Measurements from ENCODE around the gene AMY1A.
"Not testable (repeated sequence)": the region's sequence is repeated elsewhere in the genome, so short reads cannot be mapped to it uniquely, and the experiment has no call there.

Gene AMY1A

DNA sequence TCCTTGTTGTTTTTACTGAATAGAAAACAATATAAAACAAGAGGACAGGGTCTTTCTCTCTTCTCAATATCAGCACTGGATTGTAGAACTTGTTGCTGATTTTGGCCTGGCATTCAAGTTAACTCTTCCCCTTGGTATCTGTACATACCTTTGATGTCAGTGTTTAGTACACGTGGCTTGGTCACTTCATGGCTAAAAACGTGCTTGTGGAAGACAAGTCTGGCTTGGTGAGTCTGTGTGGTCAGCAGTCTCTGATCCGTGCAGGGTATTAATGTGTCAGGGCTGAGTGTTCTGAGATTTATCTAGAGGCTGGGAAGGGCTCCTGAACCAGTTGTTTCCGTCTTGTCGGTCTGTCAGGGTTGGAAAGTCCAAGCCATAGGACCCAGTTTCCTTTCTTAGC, at the start of gene AMY1A:
Gene AMY1A, plus strand, starts transcription at position 301 of the 400 bp plus-strand sequence. CDS start 571 bp downstream, outside the sequence.
- not testable (repeated sequence) for H3K9me3 ChIP-seq (ENCODE audit: control insufficient read depth in 1 of 2, low read length in 2 of 2); H3K27ac ChIP-seq (ENCODE audit: low read depth, low read length); H3K36me3 ChIP-seq (ENCODE audit: control insufficient read depth in 1 of 2, insufficient read depth in 2 of 2, low read length in 2 of 2); H3K4me1 ChIP-seq (ENCODE audit: control insufficient read depth in 1 of 2, insufficient read depth in 2 of 2, low read length in 2 of 2); H3K9ac ChIP-seq (ENCODE audit: low read depth in 1 of 2, low read length in 2 of 2); H3K27me3 ChIP-seq (ENCODE audit: control insufficient read depth in 1 of 2, insufficient read depth in 2 of 2, low read length in 2 of 2); H3K4me3 ChIP-seq (ENCODE audit: low read depth in 1 of 2, low read length in 2 of 2)

DNA sequence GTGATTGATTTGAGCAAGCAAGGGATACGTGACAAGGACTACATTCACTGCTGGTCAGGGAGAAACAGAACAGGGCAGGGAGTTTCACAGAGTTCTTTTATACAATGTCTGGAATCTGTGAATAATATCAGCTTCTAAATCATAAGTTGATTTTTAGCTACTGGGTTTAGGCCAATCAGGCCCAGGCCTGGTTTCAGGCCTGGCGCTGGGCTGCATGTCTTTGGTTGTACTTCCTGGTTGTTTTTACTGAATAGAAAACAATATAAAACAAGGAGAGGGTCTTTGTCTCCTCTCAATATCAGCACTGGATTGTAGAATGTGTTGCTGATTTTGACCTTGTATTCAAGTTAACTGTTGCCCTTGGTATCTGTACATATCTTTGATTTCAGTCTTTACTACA, 39.2 kb upstream of the AMY1A start:
- Histone ChIP-seq H3K4me3 (ENCODE audit: low read depth in 1 of 2, low read length in 2 of 2) (no peak overlapping the region), H3K36me3 (ENCODE audit: control insufficient read depth in 1 of 2, insufficient read depth in 2 of 2, low read length in 2 of 2) (no peaks in the 10 kb centered on the region), H3K27me3 (ENCODE audit: control insufficient read depth in 1 of 2, insufficient read depth in 2 of 2, low read length in 2 of 2) (no peaks in the 10 kb centered on the region), H3K27ac (ENCODE audit: low read depth, low read length) (no peak overlapping the region), H3K4me1 (ENCODE audit: control insufficient read depth in 1 of 2, insufficient read depth in 2 of 2, low read length in 2 of 2) (no peaks in the 10 kb centered on the region), H3K9ac (ENCODE audit: low read depth in 1 of 2, low read length in 2 of 2) (no peak overlapping the region), H3K9me3 (ENCODE audit: control insufficient read depth in 1 of 2, low read length in 2 of 2) (no peaks in the 10 kb centered on the region)

DNA sequence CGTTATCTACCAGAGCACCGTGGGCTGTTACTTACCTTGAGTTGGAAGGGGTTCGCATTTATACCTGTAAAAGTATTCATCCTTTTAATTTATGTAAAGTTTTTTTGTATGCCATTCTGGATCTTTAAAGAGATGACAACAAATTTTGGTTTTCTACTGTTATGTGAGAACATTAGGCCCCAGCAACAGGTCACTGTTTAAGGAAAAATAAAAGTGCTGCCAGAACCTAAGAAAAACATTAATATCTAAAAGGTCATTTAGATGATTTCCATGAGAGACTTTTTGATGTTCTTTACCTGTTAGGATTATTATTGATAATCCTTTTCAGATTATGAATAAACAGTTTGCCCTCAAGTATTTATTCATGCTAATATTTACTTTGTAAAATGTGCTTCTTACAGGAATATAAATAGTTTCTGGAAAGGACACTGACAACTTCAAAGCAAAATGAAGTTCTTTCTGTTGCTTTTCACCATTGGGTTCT, 38.5 kb upstream of the AMY1A start, which contains the start of gene AMY2A:
Gene AMY2A, plus strand, starts transcription at position 434 of the 484 bp plus-strand sequence. Its CDS starts 14 bp downstream, at position 448.
- not testable (repeated sequence) for H3K36me3 ChIP-seq (ENCODE audit: control insufficient read depth in 1 of 2, insufficient read depth in 2 of 2, low read length in 2 of 2); H3K9ac ChIP-seq (ENCODE audit: low read depth in 1 of 2, low read length in 2 of 2); H3K4me1 ChIP-seq (ENCODE audit: control insufficient read depth in 1 of 2, insufficient read depth in 2 of 2, low read length in 2 of 2); H3K9me3 ChIP-seq (ENCODE audit: control insufficient read depth in 1 of 2, low read length in 2 of 2); H3K27ac ChIP-seq (ENCODE audit: low read depth, low read length); H3K27me3 ChIP-seq (ENCODE audit: control insufficient read depth in 1 of 2, insufficient read depth in 2 of 2, low read length in 2 of 2); H3K4me3 ChIP-seq (ENCODE audit: low read depth in 1 of 2, low read length in 2 of 2)

DNA sequence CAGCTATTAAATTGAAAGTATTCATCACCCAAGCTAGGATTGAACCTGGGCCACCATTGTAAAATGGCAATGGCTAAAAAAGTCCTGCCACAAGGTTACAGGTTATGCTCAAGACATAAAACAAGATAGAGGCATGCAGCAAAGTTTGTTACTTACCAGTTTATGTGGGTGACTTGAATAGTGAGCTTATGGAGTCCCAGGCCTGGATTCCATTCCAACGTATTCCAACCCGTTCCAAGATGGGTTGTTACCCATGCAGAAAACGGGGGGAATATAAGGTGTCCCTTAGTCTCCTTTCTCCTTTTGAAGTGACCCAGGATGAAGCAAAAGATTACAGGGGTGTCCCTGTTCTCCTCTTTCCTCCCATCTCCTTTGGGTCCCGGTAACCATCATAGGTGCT, 28.1 kb upstream of the AMY1A start:
- H3K27me3 ChIP-seq (ENCODE audit: control insufficient read depth in 1 of 2, insufficient read depth in 2 of 2, low read length in 2 of 2); H3K4me3 ChIP-seq (ENCODE audit: low read depth in 1 of 2, low read length in 2 of 2); H3K27ac ChIP-seq (ENCODE audit: low read depth, low read length); H3K36me3 ChIP-seq (ENCODE audit: control insufficient read depth in 1 of 2, insufficient read depth in 2 of 2, low read length in 2 of 2); H3K9me3 ChIP-seq (ENCODE audit: control insufficient read depth in 1 of 2, low read length in 2 of 2); H3K9ac ChIP-seq (ENCODE audit: low read depth in 1 of 2, low read length in 2 of 2); H3K4me1 ChIP-seq (ENCODE audit: control insufficient read depth in 1 of 2, insufficient read depth in 2 of 2, low read length in 2 of 2): not testable (repeated sequence)

DNA sequence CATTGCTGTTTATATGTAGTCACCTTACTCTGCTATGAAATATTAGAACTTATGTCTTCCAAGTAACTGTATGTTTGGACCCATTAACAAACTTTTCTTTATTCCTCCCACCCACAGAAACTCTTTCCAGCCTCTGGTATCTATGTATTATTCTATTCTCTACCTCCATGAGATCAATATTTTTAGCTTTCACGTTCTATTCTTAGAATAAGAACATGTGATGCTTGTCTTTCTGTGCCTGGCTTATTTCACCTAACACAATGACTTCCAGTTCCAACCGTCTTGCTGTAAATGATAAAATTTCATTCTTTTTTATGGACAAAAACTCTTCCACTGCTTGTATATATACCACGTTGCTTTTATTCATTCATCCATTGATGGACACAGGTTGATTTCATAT, 14.4 kb upstream of the AMY1A start:
- H3K4me1 ChIP-seq (ENCODE audit: control insufficient read depth in 1 of 2, insufficient read depth in 2 of 2, low read length in 2 of 2), result not testable (repeated sequence)

DNA sequence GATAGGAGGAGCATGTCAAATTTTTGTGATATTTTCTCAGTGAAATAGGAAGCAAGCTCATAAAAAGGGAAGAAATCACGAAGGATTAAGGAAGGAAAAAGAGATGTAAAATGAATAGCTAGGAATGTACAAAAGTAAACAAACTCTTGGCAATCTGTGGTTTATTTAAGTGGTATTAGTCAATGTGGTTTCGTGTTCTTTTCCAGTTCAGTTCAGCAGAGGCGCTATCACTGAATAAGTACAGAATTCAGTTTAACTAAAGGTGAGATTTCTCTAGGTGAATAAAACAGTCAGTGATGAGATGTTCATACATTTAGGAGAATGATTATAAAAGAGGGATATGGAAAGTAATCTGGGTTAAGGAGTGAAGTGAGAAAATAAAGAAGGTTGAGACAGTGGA, 11.7 kb upstream of the AMY1A start:
- not testable (repeated sequence) for H3K9me3 ChIP-seq (ENCODE audit: control insufficient read depth in 1 of 2, low read length in 2 of 2); H3K4me1 ChIP-seq (ENCODE audit: control insufficient read depth in 1 of 2, insufficient read depth in 2 of 2, low read length in 2 of 2); H3K27ac ChIP-seq (ENCODE audit: low read depth, low read length); H3K9ac ChIP-seq (ENCODE audit: low read depth in 1 of 2, low read length in 2 of 2); H3K27me3 ChIP-seq (ENCODE audit: control insufficient read depth in 1 of 2, insufficient read depth in 2 of 2, low read length in 2 of 2); H3K4me3 ChIP-seq (ENCODE audit: low read depth in 1 of 2, low read length in 2 of 2); H3K36me3 ChIP-seq (ENCODE audit: control insufficient read depth in 1 of 2, insufficient read depth in 2 of 2, low read length in 2 of 2)

More for the DNA sequence above, 14.4 kb upstream of the AMY1A start:
- H3K27ac ChIP-seq (ENCODE audit: low read depth, low read length); H3K27me3 ChIP-seq (ENCODE audit: control insufficient read depth in 1 of 2, insufficient read depth in 2 of 2, low read length in 2 of 2); H3K9ac ChIP-seq (ENCODE audit: low read depth in 1 of 2, low read length in 2 of 2); H3K4me3 ChIP-seq (ENCODE audit: low read depth in 1 of 2, low read length in 2 of 2); H3K9me3 ChIP-seq (ENCODE audit: control insufficient read depth in 1 of 2, low read length in 2 of 2); H3K36me3 ChIP-seq (ENCODE audit: control insufficient read depth in 1 of 2, insufficient read depth in 2 of 2, low read length in 2 of 2): not testable (repeated sequence)

DNA sequence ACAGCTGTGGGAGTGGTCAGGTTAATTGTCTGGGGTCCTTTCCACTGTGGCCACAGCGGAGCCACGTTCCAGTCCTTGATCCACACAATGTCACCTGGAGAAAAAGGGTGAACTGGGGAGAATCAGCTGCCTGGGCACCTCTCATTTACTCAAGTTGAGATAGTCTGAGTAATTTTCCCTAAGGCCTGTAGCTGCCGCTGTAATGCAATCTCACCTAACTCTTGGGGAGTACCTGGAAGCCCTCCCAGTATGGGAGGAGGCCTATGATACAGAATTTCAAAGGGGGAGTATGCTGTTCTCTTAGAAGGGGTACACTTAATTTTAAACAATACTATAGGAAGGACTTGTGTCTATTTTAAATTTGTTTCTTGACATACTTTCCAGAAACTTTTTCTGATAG, 5.3 kb upstream of the AMY1A start:
- H3K27ac ChIP-seq (ENCODE audit: low read depth, low read length); H3K4me1 ChIP-seq (ENCODE audit: control insufficient read depth in 1 of 2, insufficient read depth in 2 of 2, low read length in 2 of 2); H3K36me3 ChIP-seq (ENCODE audit: control insufficient read depth in 1 of 2, insufficient read depth in 2 of 2, low read length in 2 of 2); H3K9me3 ChIP-seq (ENCODE audit: control insufficient read depth in 1 of 2, low read length in 2 of 2); H3K27me3 ChIP-seq (ENCODE audit: control insufficient read depth in 1 of 2, insufficient read depth in 2 of 2, low read length in 2 of 2); H3K4me3 ChIP-seq (ENCODE audit: low read depth in 1 of 2, low read length in 2 of 2); H3K9ac ChIP-seq (ENCODE audit: low read depth in 1 of 2, low read length in 2 of 2): not testable (repeated sequence)

DNA sequence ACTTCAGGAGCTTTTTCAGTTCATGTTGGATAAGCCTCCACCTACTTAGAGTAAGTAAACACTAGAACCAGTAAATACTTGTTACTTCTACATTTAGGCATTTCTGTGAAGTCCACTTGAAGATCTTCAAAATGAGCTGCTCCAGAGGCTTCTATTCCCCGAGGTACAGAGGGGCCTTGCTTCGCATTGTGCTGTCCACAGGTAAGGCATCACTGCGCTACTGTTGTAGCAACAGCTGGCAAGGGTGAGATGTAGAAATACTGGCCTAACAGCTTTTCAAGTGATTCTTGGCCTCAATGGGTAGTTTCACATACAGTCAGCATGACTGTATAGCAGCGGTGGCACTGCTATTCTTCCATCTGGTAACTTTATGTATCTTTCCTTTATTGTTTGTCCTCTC, 4.7 kb upstream of the AMY1A start:
- H3K9ac ChIP-seq (ENCODE audit: low read depth in 1 of 2, low read length in 2 of 2); H3K27ac ChIP-seq (ENCODE audit: low read depth, low read length); H3K4me3 ChIP-seq (ENCODE audit: low read depth in 1 of 2, low read length in 2 of 2); H3K4me1 ChIP-seq (ENCODE audit: control insufficient read depth in 1 of 2, insufficient read depth in 2 of 2, low read length in 2 of 2); H3K9me3 ChIP-seq (ENCODE audit: control insufficient read depth in 1 of 2, low read length in 2 of 2); H3K27me3 ChIP-seq (ENCODE audit: control insufficient read depth in 1 of 2, insufficient read depth in 2 of 2, low read length in 2 of 2); H3K36me3 ChIP-seq (ENCODE audit: control insufficient read depth in 1 of 2, insufficient read depth in 2 of 2, low read length in 2 of 2): not testable (repeated sequence)

DNA sequence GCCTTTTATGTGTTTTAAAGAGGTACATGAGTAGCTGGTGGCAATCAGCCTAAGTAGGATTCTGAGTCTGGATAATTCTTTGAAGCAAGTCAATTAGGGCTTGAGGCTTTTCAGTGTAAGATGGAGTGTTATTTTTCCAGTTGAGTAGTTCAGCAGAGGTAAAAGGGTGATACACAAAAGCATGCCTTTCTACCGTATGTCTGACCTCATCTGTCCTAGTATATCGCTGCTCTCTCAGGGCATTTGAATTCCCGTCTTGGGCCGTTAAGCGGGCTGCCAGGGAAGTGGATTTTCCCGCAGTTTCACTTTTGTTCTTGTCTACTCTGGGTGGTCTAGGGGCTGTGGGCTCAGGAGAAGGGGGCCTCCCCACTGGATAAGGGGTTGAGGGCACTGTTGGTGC, 1.4 kb upstream of the AMY1A start:
- H3K36me3 ChIP-seq (ENCODE audit: control insufficient read depth in 1 of 2, insufficient read depth in 2 of 2, low read length in 2 of 2); H3K9me3 ChIP-seq (ENCODE audit: control insufficient read depth in 1 of 2, low read length in 2 of 2); H3K27ac ChIP-seq (ENCODE audit: low read depth, low read length); H3K9ac ChIP-seq (ENCODE audit: low read depth in 1 of 2, low read length in 2 of 2); H3K4me3 ChIP-seq (ENCODE audit: low read depth in 1 of 2, low read length in 2 of 2); H3K4me1 ChIP-seq (ENCODE audit: control insufficient read depth in 1 of 2, insufficient read depth in 2 of 2, low read length in 2 of 2); H3K27me3 ChIP-seq (ENCODE audit: control insufficient read depth in 1 of 2, insufficient read depth in 2 of 2, low read length in 2 of 2): not testable (repeated sequence)

DNA sequence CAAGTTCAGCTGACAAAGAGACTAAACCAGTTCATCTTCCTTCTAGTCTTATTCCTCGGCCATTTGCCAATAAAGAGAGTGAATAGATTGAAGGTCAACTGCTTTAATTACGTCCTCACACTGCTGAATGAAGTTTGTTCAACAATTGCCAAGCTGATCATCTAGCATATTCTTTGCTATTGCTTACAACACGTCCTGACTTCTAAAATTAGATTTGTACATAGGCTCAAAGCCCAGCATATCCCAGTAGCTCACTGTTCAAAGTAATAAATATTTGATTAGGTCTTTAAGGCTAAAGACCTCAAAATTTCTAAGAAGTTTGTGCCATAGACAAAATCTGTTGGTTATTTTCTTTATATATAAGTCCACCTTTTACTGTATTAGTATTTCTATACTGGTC, 20.8 kb downstream of the AMY1A start:
- H3K4me3 ChIP-seq (ENCODE audit: low read depth in 1 of 2, low read length in 2 of 2); H3K27ac ChIP-seq (ENCODE audit: low read depth, low read length); H3K9ac ChIP-seq (ENCODE audit: low read depth in 1 of 2, low read length in 2 of 2); H3K36me3 ChIP-seq (ENCODE audit: control insufficient read depth in 1 of 2, insufficient read depth in 2 of 2, low read length in 2 of 2); H3K9me3 ChIP-seq (ENCODE audit: control insufficient read depth in 1 of 2, low read length in 2 of 2); H3K4me1 ChIP-seq (ENCODE audit: control insufficient read depth in 1 of 2, insufficient read depth in 2 of 2, low read length in 2 of 2); H3K27me3 ChIP-seq (ENCODE audit: control insufficient read depth in 1 of 2, insufficient read depth in 2 of 2, low read length in 2 of 2): not testable (repeated sequence)

DNA sequence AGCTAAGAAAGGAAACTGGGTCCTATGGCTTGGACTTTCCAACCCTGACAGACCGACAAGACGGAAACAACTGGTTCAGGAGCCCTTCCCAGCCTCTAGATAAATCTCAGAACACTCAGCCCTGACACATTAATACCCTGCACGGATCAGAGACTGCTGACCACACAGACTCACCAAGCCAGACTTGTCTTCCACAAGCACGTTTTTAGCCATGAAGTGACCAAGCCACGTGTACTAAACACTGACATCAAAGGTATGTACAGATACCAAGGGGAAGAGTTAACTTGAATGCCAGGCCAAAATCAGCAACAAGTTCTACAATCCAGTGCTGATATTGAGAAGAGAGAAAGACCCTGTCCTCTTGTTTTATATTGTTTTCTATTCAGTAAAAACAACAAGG, 40.5 kb downstream of the AMY1A start, which contains the start of gene AMY1B:
Gene AMY1B, minus strand, starts transcription at position 101 of the 400 bp plus-strand sequence. CDS start 571 bp downstream, outside the sequence.
- not testable (repeated sequence) for H3K36me3 ChIP-seq (ENCODE audit: control insufficient read depth in 1 of 2, insufficient read depth in 2 of 2, low read length in 2 of 2); H3K27me3 ChIP-seq (ENCODE audit: control insufficient read depth in 1 of 2, insufficient read depth in 2 of 2, low read length in 2 of 2); H3K4me1 ChIP-seq (ENCODE audit: control insufficient read depth in 1 of 2, insufficient read depth in 2 of 2, low read length in 2 of 2); H3K9ac ChIP-seq (ENCODE audit: low read depth in 1 of 2, low read length in 2 of 2); H3K4me3 ChIP-seq (ENCODE audit: low read depth in 1 of 2, low read length in 2 of 2); H3K9me3 ChIP-seq (ENCODE audit: control insufficient read depth in 1 of 2, low read length in 2 of 2); H3K27ac ChIP-seq (ENCODE audit: low read depth, low read length)

Measured in duodenal mucosa (tissue), 2 donors.